H1 (cell line): ENCODE measurements around the gene AMN. TPM values are rescaled to one million over a fixed set of nuclear protein-coding genes. Genes with fewer than 3 reads are reported as not detected.

Source experiments
- CTCF ChIA-PET: fragments of 300-600 bp; sonication (Branson Sonifier 250); formaldehyde crosslinking; loops from one replicate; lab custom pipeline; 2021; ENCODE audit not compliant: partially characterized antibody; lab: Charles Lee
- POLR2A ChIA-PET: fragments of 300-600 bp; sonication (Branson Sonifier 250); formaldehyde crosslinking; loops from one replicate; lab custom pipeline; 2021; ENCODE audit warnings: inconsistent platforms; ENCODE audit not compliant: partially characterized antibody; lab: Charles Lee
- DNase-seq, 2 experiments: peaks; one replicate each; pipeline versions ENCODE4 v3.0.0 to v3.0.0-alpha.2; 2010 to 2022; ENCODE audit warnings: low spot score in 2 of 2, low read depth in 1 of 2, mixed read lengths in 1 of 2
- FAIRE-seq: peaks from 2 replicates; lab custom pipeline; 2011; peaks lifted over from hg19 to GRCh38; lab: Jason Lieb, UNC
- H2AFZ ChIP-seq: 2 replicates; pipeline ENCODE4 v1.8.1; 2012; ENCODE audit warnings: low read length, inconsistent platforms
- H2AK5ac ChIP-seq: 2 replicates; pipeline ENCODE4 v1.6.1; 2013; ENCODE audit warnings: low read depth, low read length
- H2BK120ac ChIP-seq: replicated peaks from 2 replicates; pipeline ENCODE3; 2013; ENCODE audit warnings: low read depth, low read length, inconsistent platforms
- H2BK12ac ChIP-seq: 2 replicates; pipeline ENCODE4 v1.6.1; 2013; ENCODE audit warnings: low read depth, low read length
- H2BK15ac ChIP-seq: 2 replicates; pipeline ENCODE4 v1.6.1; 2013; ENCODE audit warnings: low read length
- H2BK20ac ChIP-seq: 2 replicates; pipeline ENCODE4 v1.6.1; 2013; ENCODE audit warnings: low read length
- H2BK5ac ChIP-seq: 2 replicates; pipeline ENCODE4 v1.6.1; 2013; ENCODE audit warnings: low read depth, low read length
- H3K14ac ChIP-seq: 2 replicates; pipeline ENCODE4 v1.6.1; 2013; ENCODE audit warnings: inconsistent platforms; ENCODE audit not compliant: insufficient read length
- H3K18ac ChIP-seq: 2 replicates; pipeline ENCODE4 v1.6.1; 2013; ENCODE audit warnings: low read length; ENCODE audit errors: extremely low read depth
- H3K23ac ChIP-seq: 2 replicates; pipeline ENCODE4 v1.6.1; 2013; ENCODE audit warnings: inconsistent platforms; ENCODE audit not compliant: insufficient read length
- H3K23me2 ChIP-seq: 2 replicates; pipeline ENCODE4 v1.6.1; 2013; ENCODE audit warnings: low read depth, low read length
- H3K27ac ChIP-seq: 2 replicates; pipeline ENCODE4 v1.6.1; 2011; ENCODE audit warnings: low read depth, low read length, inconsistent platforms
- H3K27me3 ChIP-seq, 4 experiments: replicated peaks in 1 of 4; 1 replicate in 1 of 4; 2 replicates in 3 of 4; pipeline versions ENCODE4 v1.6.1 to v1.8.1; 2011 to 2013; ENCODE audit warnings: low read length in 3 of 4, mild to moderate bottlenecking in 3 of 4, inconsistent platforms in 2 of 4, mixed read lengths in 2 of 4, moderate library complexity in 1 of 4; ENCODE audit not compliant: control insufficient read depth in 3 of 4, insufficient read depth in 3 of 4; ENCODE audit errors: extremely low read depth in 1 of 4
- H3K36me3 ChIP-seq, 4 experiments: 2 replicates each; pipeline versions ENCODE4 v1.6.1 to v1.8.1; 2011 to 2013; ENCODE audit warnings: mild to moderate bottlenecking in 4 of 4, low read length in 3 of 4, moderate library complexity in 2 of 4, control low read depth in 1 of 4, inconsistent platforms in 1 of 4; ENCODE audit not compliant: insufficient read depth in 4 of 4, control insufficient read depth in 2 of 4
- H3K4ac ChIP-seq: replicated peaks from 2 replicates; pipeline ENCODE3; 2013; ENCODE audit warnings: low read length, low read depth, mixed read lengths, inconsistent platforms; ENCODE audit not compliant: insufficient read length
- H3K4me1 ChIP-seq, 4 experiments: replicated peaks in 1 of 4; 1 replicate in 1 of 4; 2 replicates in 3 of 4; pipeline versions ENCODE4 v1.6.1 to v1.8.1; 2011 to 2013; ENCODE audit warnings: low read length in 3 of 4, inconsistent platforms in 2 of 4, mixed read lengths in 1 of 4; ENCODE audit not compliant: insufficient read depth in 4 of 4, control insufficient read depth in 3 of 4
- H3K4me2 ChIP-seq, 2 experiments: 2 replicates each; pipeline versions ENCODE4 v1.6.1 to v1.8.1; 2011 to 2013; ENCODE audit warnings: low read depth in 2 of 2, low read length in 2 of 2, control low read depth in 1 of 2, inconsistent platforms in 1 of 2, mild to moderate bottlenecking in 1 of 2; ENCODE audit not compliant: insufficient read depth in 1 of 2
- H3K4me3 ChIP-seq, 4 experiments: fragments of 200-600, 300-600 bp in 1 of 4; sonication (generic), shearing (Covaris generic), sonication (Bioruptor Twin) in 1 of 4; 2 replicates each; pipeline versions ENCODE4 v1.5.1 to v1.8.1; 2011 to 2016; ENCODE audit warnings: low read length in 4 of 4, low read depth in 3 of 4, control low read depth in 2 of 4, inconsistent platforms in 2 of 4, mild to moderate bottlenecking in 2 of 4, mixed read lengths in 1 of 4, moderate library complexity in 1 of 4; ENCODE audit not compliant: insufficient read depth in 2 of 4; ENCODE audit errors: extremely low read depth in 1 of 4
- H3K56ac ChIP-seq: replicated peaks from 2 replicates; pipeline ENCODE3; 2013; ENCODE audit warnings: low read depth, mild to moderate bottlenecking, mixed read lengths, low read length, inconsistent platforms; ENCODE audit not compliant: insufficient read length
- H3K79me1 ChIP-seq: 2 replicates; pipeline ENCODE4 v1.6.1; 2013; ENCODE audit warnings: low read depth, low read length, control low read depth
- H3K79me2 ChIP-seq, 2 experiments: 2 replicates each; pipeline versions ENCODE4 v1.6.1 to v1.8.1; 2012 to 2013; ENCODE audit warnings: low read length in 2 of 2, mild to moderate bottlenecking in 2 of 2, inconsistent platforms in 1 of 2; ENCODE audit not compliant: insufficient read depth in 2 of 2, control insufficient read depth in 1 of 2
- H3K9ac ChIP-seq, 4 experiments: replicated peaks in 1 of 4; 1 replicate in 1 of 4; 2 replicates in 3 of 4; pipeline versions ENCODE4 v1.6.1 to v1.8.1; 2011 to 2013; ENCODE audit warnings: low read depth in 3 of 4, low read length in 3 of 4, control low read depth in 2 of 4, mild to moderate bottlenecking in 2 of 4, moderate library complexity in 2 of 4, inconsistent platforms in 1 of 4; ENCODE audit errors: extremely low read depth in 1 of 4
- H3K9me3 ChIP-seq, 2 experiments: 2 replicates each; pipeline versions ENCODE4 v1.6.1 to v1.8.1; 2012 to 2013; ENCODE audit warnings: mild to moderate bottlenecking in 2 of 2, moderate library complexity in 2 of 2, control low read depth in 1 of 2, inconsistent platforms in 1 of 2, low read depth in 1 of 2, low read length in 1 of 2, mixed read lengths in 1 of 2; ENCODE audit not compliant: insufficient read depth in 2 of 2
- H4K20me1 ChIP-seq, 2 experiments: replicated peaks in 1 of 2; 2 replicates each; pipeline versions ENCODE3 to v1.8.1; 2011 to 2013; ENCODE audit warnings: inconsistent platforms in 2 of 2, low read length in 2 of 2, mild to moderate bottlenecking in 1 of 2; ENCODE audit not compliant: insufficient read depth in 2 of 2, control insufficient read depth in 1 of 2
- H4K5ac ChIP-seq: 2 replicates; pipeline ENCODE4 v1.6.1; 2013; ENCODE audit warnings: low read length, low read depth, mixed read lengths, inconsistent platforms; ENCODE audit not compliant: insufficient read length
- H4K8ac ChIP-seq: 2 replicates; pipeline ENCODE4 v1.8.0; 2013; ENCODE audit warnings: mild to moderate bottlenecking, moderate library complexity, low read length, inconsistent platforms; ENCODE audit not compliant: insufficient read depth; ENCODE audit errors: extremely low read depth
- H4K91ac ChIP-seq: replicated peaks from 2 replicates; pipeline ENCODE3; 2013; ENCODE audit warnings: low read length, mixed read lengths, inconsistent platforms; ENCODE audit not compliant: insufficient read length
- RXRA ChIP-seq: IDR thresholded peaks from 2 replicates; pipeline ENCODE4 v1.6.1; 2011; ENCODE audit warnings: low read depth, mild to moderate bottlenecking, low read length, moderate library complexity; ENCODE audit not compliant: insufficient read depth
- WGBS, 2 experiments: shearing (Covaris generic) in 1 of 2; methylation state at CpG; one replicate each; pipeline versions ENCODE4 v1.1.6 to v1.1.7; 2013 to 2015; ENCODE audit warnings: low lambda C conversion rate in 2 of 2, mixed read lengths in 2 of 2, inconsistent platforms in 1 of 2, low coverage in 1 of 2, missing lambda C conversion rate in 1 of 2; ENCODE audit not compliant: insufficient replicate concordance in 2 of 2, insufficient coverage in 1 of 2, insufficient read length in 1 of 2; ENCODE audit errors: extremely low coverage in 1 of 2, missing lambda C conversion rate in 1 of 2; 5-methylcytosine and 5-hydroxymethylcytosine counted together
- polyA plus RNA-seq, 7 experiments: library from polyadenylated mRNA; depleted of rRNA in 3 of 7; stranded (reverse) in 5 of 7; unstranded in 2 of 7; fragments of >200 nt in 5 of 7; fragments of 200-250 nt in 2 of 7; gene quantifications; 1 replicate in 5 of 7; 2 replicates in 1 of 7; 4 replicates in 1 of 7; pipeline versions ENCODE4 v1.2.1 to v1.2.3, GENCODE V29; 2011 to 2013; ENCODE audit warnings: missing spikeins in 2 of 7, mixed read lengths in 2 of 7
- total RNA-seq: library from RNA; stranded (reverse); fragmentation: NEBNext Ultra II Directional; extraction: Animal tissue kit (Norgen Biotek cat#: 25700); gene quantifications from 2 replicates; pipeline ENCODE4 v1.2.1, GENCODE V29; 2021

AMN gene
- total and polyA plus RNA-seq, 2 of the 8 experiments (the other 6 are each of a cell fraction or from before 2014, with no cell fraction given): 0.77 to 1.5 TPM

DNA sequence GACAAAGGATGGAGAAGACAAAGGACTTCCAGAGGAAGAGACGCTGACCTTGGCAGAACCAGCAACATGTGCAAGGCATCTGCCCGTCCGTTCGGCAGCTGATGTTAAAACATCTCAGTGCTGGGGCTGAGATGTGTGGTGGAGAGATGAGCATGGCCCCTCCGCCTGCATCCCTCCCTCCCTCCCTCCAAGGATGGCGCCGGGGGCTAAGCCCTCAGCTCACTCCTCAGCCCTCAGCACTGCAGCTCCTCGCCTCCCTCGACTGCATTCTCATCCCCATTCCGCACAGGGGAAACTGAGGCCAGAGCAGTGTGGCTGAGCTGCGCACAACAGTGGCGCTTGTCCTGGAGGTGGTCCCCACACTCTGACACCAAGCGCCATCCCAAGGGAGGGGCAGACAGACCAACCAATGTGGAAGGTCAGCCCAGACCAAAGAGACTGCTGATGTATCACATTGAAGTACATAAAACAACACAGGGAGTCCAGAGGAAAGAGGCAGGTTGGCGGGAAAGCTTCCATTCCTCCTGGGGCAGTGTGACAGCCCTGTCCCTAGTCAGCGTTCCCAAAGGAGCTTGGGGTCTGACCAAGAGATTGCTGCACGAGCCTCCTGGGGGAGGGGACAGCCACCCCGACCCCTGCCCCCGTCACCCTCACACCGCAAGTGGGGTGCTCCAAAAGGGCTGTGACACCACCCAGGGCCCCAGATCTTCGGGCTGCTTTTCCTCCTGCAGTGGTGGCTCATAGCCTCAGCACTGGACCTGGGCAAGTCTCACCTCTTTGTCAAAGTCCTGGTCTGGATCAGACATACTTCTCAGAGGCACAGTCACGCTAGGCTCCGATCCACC is 15.1 kb downstream of the AMN start:
- Histone ChIP-seq H3K36me3 (peaks cover 0 to 38% (median 13%) of the 10 kb centered on the region in 4 experiments; a peak in 6 of 8 replicates), H3K14ac (no peak overlapping the region), H3K4me1 (no peaks in the 10 kb centered on the region), H3K79me2 (no peaks in the 10 kb centered on the region), H2BK12ac (no peak overlapping the region), H4K8ac (no peak overlapping the region), H3K9ac (no peak overlapping the region), H3K4me2 (no peak overlapping the region), H3K18ac (no peak overlapping the region), H3K4me3 (no peak overlapping the region), H4K91ac (no peak overlapping the region), H2BK20ac (no peak overlapping the region)
- POLR2A ChIA-PET: no interaction called here
- FAIRE-seq: no peak
- no peak for TF ChIP-seq RXRA
- TF ChIP-seq, all 59 proteins: peak for 0
- Histone ChIP-seq H3K27me3 (no peaks in the 10 kb centered on the region), H4K20me1 (peaks cover 0 to 4% of the 10 kb centered on the region in 2 experiments), H2BK5ac (no peak overlapping the region), H3K23ac (no peak overlapping the region), H4K5ac (no peak overlapping the region), H2AK5ac (no peak overlapping the region), H2BK120ac (no peak overlapping the region), H3K9me3 (no peaks in the 10 kb centered on the region), H3K4ac (no peak overlapping the region), H2BK15ac (no peak overlapping the region), H3K79me1 (no peaks in the 10 kb centered on the region), H3K23me2 (no peaks in the 10 kb centered on the region), H3K27ac (no peak overlapping the region), H2AFZ (no peak overlapping the region), H3K56ac (no peak overlapping the region)
- no peak for DNase-seq
- CTCF ChIA-PET: interaction anchor here (1.4 kb wide), 1 partner anchor 10 kb away, joined by 3 read pairs; no protein-coding TSS in a partner anchor
- 85% methylated on average over 20 of the region's 22 CpGs; no CpG with 5 or more reads in 1 of the 2 experiments for WGBS, 2 experiments
